HS-27A (cell line): ENCODE results near the gene ZBTB16.

Experiments used
- DNase-seq: peaks from one replicate; pipeline ENCODE4 v3.0.0-alpha.2; 2012; ENCODE audit warnings: low read depth, missing footprints

The ZBTB16 gene

DNA sequence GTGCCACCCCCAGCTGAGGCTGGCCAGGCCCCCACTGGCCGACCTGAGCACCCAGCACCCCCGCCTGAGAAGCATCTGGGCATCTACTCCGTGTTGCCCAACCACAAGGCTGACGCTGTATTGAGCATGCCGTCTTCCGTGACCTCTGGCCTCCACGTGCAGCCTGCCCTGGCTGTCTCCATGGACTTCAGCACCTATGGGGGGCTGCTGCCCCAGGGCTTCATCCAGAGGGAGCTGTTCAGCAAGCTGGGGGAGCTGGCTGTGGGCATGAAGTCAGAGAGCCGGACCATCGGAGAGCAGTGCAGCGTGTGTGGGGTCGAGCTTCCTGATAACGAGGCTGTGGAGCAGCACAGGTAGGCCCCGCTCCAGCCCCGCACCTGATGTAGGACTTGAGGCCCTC is 4.7 kb downstream of the ZBTB16 start:
- no peak for DNase-seq

- no peak for DNase-seq
Measured at GRCh38 chr11:114065094-114065493, 5.6 kb downstream of the ZBTB16 start.

DNA sequence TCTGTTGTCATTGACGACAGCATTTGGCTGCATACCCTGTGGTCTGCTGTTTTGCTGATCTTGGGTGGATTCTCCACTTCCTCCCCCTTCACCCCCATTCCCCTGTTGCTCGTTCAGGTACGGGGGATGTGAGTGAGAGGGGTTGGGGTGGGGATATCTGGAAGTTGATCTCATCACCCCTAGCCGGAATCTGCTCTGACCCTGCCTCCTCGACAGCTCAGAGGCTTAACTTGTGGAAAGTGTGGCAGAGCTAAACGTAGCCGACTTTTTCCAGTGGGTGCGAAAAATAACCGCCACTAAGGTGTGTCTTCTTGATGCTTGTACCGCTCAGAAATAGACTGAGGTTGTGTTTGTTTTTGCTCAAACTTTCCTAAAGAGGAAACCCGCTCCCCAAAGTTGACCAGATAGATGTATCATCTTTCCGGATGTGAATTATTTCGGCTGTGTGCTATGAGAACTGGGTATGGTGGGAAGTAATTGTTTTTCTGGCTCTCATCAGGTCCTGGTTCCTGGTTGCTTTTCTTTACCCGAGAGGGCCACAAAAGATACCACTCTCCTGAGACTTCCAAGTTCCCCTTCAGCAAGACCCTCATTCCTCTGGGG is 6.6 kb downstream of the ZBTB16 start:
- DNase-seq: no peak

DNA sequence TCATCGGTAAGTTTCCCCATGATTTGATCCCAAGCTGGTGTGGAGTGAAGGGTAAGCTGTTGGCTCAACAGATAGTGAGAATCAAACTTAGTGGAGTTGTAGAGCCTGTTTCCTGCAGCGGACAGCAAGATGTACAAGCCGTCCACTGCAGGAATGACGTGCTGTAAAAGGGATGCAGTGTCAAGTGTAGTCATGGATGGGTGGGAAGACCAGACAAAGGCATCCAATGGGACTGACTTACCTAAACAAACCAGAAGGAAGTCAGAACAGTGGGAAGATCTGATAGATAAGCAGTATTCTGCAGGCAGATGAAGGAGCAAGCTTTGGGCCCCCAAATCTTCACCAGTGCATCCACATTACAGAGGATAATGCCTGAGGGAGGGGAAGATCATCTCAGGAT is 8.8 kb downstream of the ZBTB16 start:
- no peak for DNase-seq

GRCh38 chr11:114070464-114071139 is 11.1 kb downstream of the ZBTB16 start:
- no peak for DNase-seq

DNA sequence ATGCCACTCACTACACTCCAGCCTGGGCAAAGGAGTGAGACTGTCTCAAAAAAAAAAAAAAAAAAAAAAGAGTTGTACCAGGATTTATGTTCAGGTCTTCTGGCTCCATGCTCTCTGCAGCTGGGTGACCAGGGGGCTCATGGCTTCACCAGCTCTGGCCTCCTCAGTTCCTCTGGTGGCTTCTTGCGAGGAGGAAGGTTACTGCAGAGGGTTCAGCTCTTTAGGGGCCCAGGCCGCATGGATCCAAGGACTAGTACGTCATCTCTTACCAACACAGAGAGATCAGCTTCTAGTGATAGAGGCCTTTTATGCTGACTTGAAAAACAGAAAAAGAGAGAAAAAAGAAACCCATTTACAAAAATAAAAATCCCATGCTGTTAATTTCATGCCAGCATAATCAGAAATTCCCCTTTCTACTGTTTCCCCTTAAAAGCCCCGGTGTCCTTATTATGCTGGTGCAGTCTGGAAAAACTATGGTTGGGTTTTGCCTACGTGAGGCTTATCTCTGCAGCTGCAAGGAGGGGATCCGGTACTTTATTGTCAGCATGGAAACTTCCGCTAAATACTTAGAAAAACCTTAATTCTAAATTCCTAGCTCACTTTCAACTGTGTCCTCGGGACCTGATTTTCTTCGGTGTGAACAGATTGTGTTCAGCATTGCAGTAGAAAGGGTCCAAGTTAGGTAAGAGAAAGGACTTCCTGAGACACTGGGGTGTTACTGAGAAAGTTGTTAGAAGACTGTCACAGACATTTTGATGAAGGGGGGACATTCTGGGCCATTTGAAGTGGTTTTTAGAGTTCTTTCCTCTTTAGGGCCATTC is 13.7 kb downstream of the ZBTB16 start:
- DNase-seq: no peak

- no peak for DNase-seq
Measured at GRCh38 chr11:114073828-114074381, 14.4 kb downstream of the ZBTB16 start.

DNA sequence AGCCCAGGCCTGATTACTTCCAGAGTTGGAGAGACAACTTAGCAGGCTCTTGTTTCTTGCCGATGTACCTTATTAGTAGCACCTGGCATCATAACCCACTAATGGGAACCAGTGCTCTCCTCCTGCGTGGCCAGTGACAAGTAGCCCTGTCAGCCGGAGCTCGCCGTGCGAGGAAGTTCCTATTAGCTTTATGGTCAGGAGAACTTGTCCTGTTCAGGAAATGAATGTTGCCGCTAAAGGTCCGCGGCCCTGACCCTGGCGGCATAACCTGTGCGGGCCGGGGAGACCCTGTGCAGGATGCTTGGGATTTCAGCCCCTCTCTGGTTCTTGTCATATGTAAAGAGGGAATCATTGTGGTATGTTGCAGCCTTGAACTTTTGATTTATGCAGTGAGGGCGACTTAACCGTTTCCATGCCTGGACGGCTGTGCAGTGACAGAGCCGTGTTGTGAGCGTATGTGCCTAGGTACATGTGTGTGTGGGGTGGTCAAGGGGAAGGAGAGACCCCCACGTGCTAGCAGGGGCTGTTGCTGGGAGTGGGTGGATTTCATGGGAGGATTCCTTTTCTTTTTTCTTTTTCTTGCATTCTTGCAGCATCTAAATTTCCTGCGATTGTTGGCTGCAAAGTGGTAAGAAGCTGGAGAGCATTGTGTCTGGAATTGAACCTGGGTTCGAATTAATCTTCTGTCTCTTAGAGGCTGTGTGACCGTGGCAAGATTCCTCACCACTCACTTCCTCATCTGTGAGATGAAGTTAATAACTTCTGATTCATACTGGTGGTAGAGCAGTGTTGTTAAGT is 15.2 kb downstream of the ZBTB16 start:
- no peak for DNase-seq

DNA sequence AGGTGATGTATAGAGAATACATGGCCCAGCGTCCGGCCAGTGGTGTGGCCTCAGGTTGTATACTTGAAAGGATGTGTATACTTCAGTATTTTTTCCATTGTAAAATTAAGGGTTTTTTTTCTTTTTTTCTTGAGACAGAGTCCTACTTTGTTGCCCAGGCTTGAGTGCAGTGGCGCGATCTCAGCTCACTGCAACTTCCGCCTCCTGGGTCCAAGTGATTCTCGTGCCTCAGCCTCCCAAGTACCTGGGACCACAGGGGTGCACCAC is 15.8 kb downstream of the ZBTB16 start:
- no peak for DNase-seq

DNA sequence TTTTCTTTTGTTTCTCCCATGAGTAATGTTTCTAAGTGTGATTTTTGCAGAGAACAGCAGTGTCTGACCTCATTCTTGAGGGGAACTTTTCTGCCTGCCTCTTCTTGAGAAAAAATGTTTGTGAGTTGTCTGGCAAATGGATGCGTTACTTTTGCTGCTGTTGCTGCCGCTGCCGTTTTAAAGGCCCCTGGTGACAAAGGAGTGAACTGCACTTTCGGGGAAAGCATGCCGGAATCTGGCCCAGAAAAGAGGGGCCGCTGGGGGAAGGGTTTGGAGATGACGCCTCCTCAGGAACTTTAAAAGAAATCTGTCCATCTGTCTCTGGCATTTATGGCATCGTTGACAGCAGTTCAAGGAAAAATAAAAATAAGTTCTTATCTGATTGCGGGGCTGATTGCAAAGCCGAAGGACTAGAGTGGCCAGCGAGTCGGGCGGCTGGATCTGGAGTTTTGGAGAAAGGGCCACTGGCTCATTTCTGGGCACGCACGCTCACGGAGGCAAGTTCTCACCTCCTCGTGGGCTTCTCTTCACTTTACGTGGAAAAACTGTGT is 16.5 kb downstream of the ZBTB16 start:
- no peak for DNase-seq

DNA sequence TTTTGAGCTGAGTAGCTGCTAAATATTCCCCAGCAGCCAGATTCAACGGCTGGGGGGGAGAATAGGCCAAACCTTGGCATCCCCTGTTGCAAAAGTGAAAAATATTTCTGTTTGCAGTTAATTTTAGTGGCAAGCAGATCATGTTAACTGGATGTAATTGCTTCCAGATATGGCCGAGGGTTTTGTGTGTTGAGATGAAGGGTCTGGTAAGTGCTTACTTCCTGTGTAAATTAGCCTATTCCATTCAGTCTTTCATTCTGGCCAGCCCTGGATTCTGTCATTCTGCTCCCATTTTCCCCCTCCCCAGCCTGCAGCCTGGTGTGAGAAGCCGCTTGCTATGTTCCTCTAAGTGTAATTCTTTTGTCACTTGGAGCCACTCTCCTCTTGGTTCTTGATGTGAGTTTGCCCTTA is 17.4 kb downstream of the ZBTB16 start:
- no peak for DNase-seq

- no peak for DNase-seq
Measured at GRCh38 chr11:114077482-114078305, 18.2 kb downstream of the ZBTB16 start.

- no peak for DNase-seq
Measured at GRCh38 chr11:114078423-114078822, 18.9 kb downstream of the ZBTB16 start.

DNA sequence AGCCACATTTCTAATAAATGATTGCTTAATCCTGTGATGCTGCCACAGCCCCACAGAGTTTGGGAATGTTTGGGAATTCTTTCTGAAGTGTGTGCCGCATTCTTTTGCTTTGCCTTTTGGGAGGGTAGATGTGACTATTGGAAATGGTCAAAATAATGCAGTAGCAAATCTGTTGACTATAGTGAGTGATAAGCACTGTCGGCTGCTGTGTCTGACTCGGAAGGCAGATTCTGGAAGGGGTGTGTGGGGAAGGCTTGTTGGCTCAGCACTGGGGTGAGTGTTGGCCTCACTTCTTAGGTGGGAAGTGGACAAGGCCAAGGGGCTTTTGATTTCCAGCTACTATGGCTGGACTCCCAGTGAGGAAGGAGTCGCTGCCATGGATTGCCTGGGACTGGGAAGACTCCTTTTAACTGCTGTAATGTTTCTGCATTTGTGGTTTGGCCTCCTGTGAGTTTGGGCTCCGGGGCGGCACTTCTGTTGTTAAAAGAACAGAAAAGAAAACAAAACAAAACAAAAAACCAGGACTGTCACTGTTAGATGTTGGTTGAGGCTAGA is 20.1 kb downstream of the ZBTB16 start:
- DNase-seq: no peak

GRCh38 chr11:114080219-114080618 is 20.7 kb downstream of the ZBTB16 start:
- no peak for DNase-seq

- no peak for DNase-seq
Measured at GRCh38 chr11:114080769-114081168, 21.3 kb downstream of the ZBTB16 start.

- DNase-seq: no peak
Measured at GRCh38 chr11:114081641-114082414, 22.3 kb downstream of the ZBTB16 start.

GRCh38 chr11:114082415-114082748 is 22.9 kb downstream of the ZBTB16 start:
- DNase-seq: no peak

DNA sequence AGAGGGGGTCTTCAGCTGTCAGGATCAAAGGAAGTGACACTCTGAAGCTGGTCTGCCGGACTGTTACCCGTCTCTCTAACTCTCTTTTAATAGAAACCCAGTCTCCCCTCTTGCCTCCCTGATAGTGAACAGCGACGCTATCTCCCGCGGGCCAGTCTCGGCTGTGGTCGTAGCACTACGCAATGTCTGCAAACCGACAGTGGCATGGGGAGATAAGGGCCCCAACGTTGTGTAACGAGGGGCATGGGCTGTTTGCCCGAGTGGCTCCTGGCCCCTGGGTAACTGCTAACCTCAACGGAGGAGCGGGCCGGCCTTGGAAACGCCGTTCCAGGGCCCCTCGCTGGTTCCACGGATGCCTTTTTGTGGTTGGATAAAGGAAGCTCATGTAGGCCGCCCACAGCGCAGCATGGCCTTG is 23.3 kb downstream of the ZBTB16 start:
- no peak for DNase-seq
